Tibial nerve (tissue), 4 donors: Measurements from ENCODE around the gene SP2. TPM values are rescaled to one million over a fixed set of nuclear protein-coding genes. Genes with fewer than 3 reads are reported as not detected.

ENCODE experiments used
- DNase-seq, 2 donors: peaks; one replicate each; pipeline ENCODE4 v3.0.0-alpha.2; 2019; ENCODE audit warnings: low spot score in 2 of 2
- H3K27ac ChIP-seq, 4 donors: fragments of 200-600 bp; sonication (generic) in 3 of 4; one replicate each; pipeline ENCODE4 v1.5.1; 2017 to 2019; ENCODE audit warnings: mild to moderate bottlenecking in 1 of 4
- H3K27me3 ChIP-seq, 2 donors: fragments of 200-600 bp; sonication (generic) in 1 of 2; one replicate each; pipeline versions ENCODE4 v1.5.1 to v1.6.0; 2017 to 2019
- H3K36me3 ChIP-seq, 3 donors: fragments of 200-600 bp; sonication (generic); one replicate each; pipeline ENCODE4 v1.5.1; 2018 to 2019
- H3K4me1 ChIP-seq, 4 donors: fragments of 200-600 bp; sonication (generic) in 3 of 4; one replicate each; pipeline ENCODE4 v1.5.1; 2017 to 2019
- H3K4me3 ChIP-seq, 4 donors: fragments of 200-600 bp; sonication (generic) in 3 of 4; one replicate each; pipeline ENCODE4 v1.5.1; 2017 to 2019; ENCODE audit warnings: mild to moderate bottlenecking in 1 of 4, moderate library complexity in 1 of 4
- H3K9me3 ChIP-seq, 4 donors: fragments of 200-600 bp; sonication (generic) in 3 of 4; one replicate each; pipeline ENCODE4 v1.5.1; 2017 to 2019
- EP300 ChIP-seq, 2 donors: sonication (generic); formaldehyde crosslinking; IDR thresholded peaks; one replicate each; pipeline ENCODE4 v1.6.1; 2017; ENCODE audit warnings: antibody characterized with exemption in 2 of 2, mild to moderate bottlenecking in 1 of 2
- POLR2A ChIP-seq, 2 donors: fragments of 450-650 bp; IDR thresholded peaks; one replicate each; pipeline ENCODE4 v1.6.1; 2017; ENCODE audit warnings: antibody characterized with exemption in 2 of 2, mild to moderate bottlenecking in 2 of 2, moderate library complexity in 2 of 2
- whole genome bisulfite sequencing, 2 donors: methylation state at CpG; one replicate each; pipeline ENCODE4 v1.1.5; 2018; 5-methylcytosine and 5-hydroxymethylcytosine counted together
- total RNA-seq, 4 donors: library from RNA; depleted of rRNA; stranded (reverse); fragments of >200 nt; gene quantifications; one replicate each; pipeline ENCODE4 v1.1.0, GENCODE V29; 2016
- TF ChIP-seq, protein P1 (sequence below), 5 experiments: fragments of 200-600 bp in 3 of 5; fragments of 450-650 bp in 2 of 5; sonication (generic) in 3 of 5; IDR thresholded peaks; one replicate each; pipeline ENCODE4 v1.5.1; 2016 to 2019; ENCODE audit warnings: antibody characterized with exemption in 5 of 5, mild to moderate bottlenecking in 3 of 5, moderate library complexity in 2 of 5

The SP2 gene
- total RNA-seq, 4 donors from 2014 or later: 5.9 to 7.2 (median 7.1) TPM

DNA sequence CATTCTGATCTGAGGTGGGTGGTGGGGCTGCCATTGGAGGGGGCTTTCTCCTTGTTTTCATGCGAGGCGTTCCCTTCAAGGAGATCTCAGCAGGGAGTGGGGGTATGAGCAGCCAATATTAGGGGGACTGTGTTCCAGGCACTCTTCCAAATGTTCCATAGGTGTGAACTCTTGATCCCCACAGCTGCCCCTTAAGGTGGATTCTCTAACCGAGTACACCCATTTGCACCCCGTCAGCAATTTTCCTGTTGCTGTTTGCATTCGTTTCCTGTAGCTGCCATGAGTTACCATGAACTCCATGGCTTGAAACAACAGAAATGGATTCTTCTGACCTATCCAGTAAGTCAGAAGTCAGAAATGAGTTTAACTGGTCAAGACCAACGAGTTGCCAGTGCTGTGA lies 65.4 kb downstream of the SP2 start:
- H3K4me1 ChIP-seq: peaks cover 0 to 9% (median 4%) of the 10 kb centered on the region in 4 donors
- H3K4me3 ChIP-seq: no peak overlapping the region
- no peak overlapping the region for H3K27ac ChIP-seq
- H3K27me3 ChIP-seq: no peaks in the 10 kb centered on the region
- H3K9me3 ChIP-seq: no peaks in the 10 kb centered on the region
- TF ChIP-seq POLR2A (IDR thresholded peaks at IDR 0.05): no peak
- no peak for TF ChIP-seq EP300 (IDR thresholded peaks at IDR 0.05)
- TF ChIP-seq, protein P1, sequence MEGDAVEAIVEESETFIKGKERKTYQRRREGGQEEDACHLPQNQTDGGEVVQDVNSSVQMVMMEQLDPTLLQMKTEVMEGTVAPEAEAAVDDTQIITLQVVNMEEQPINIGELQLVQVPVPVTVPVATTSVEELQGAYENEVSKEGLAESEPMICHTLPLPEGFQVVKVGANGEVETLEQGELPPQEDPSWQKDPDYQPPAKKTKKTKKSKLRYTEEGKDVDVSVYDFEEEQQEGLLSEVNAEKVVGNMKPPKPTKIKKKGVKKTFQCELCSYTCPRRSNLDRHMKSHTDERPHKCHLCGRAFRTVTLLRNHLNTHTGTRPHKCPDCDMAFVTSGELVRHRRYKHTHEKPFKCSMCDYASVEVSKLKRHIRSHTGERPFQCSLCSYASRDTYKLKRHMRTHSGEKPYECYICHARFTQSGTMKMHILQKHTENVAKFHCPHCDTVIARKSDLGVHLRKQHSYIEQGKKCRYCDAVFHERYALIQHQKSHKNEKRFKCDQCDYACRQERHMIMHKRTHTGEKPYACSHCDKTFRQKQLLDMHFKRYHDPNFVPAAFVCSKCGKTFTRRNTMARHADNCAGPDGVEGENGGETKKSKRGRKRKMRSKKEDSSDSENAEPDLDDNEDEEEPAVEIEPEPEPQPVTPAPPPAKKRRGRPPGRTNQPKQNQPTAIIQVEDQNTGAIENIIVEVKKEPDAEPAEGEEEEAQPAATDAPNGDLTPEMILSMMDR (IDR thresholded peaks at IDR 0.05): no peak
- no peak for DNase-seq
- no peaks in the 10 kb centered on the region for H3K36me3 ChIP-seq
- WGBS, 2 donors: 79 to 87% methylated on average over 6 of the region's 6 CpGs

DNA sequence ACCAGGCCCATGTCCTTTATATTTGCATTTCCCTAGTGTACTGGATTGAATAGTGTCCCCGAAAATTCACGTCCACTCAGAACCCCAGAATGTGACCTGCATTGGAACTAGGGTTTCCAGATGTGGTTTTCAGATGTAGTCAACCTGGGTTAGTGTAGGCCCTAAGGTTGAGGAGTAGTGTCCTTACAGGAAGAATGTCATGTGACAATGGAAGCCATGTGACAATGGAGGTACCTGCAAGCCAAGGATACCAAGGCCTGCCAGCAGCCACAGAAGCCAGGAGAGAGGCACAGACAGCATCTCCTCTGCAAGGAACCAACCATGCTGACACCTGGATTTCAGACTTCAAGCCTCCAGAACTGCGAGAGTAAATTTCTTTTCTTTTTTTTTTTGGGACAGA lies 66.9 kb downstream of the SP2 start:
- no peak for TF ChIP-seq POLR2A (IDR thresholded peaks at IDR 0.05)
- TF ChIP-seq, protein P1 (IDR thresholded peaks at IDR 0.05): no peak
- TF ChIP-seq EP300 (IDR thresholded peaks at IDR 0.05): no peak
- Histone ChIP-seq H3K4me1 (peaks cover 0 to 21% (median 7%) of the 10 kb centered on the region in 4 donors), H3K9me3 (no peaks in the 10 kb centered on the region), H3K4me3 (no peak overlapping the region), H3K36me3 (no peaks in the 10 kb centered on the region), H3K27me3 (no peaks in the 10 kb centered on the region), H3K27ac (no peak overlapping the region)
- no peak for DNase-seq
- 94 to 96% methylated on average over 3 of the region's 3 CpGs for WGBS, 2 donors

DNA sequence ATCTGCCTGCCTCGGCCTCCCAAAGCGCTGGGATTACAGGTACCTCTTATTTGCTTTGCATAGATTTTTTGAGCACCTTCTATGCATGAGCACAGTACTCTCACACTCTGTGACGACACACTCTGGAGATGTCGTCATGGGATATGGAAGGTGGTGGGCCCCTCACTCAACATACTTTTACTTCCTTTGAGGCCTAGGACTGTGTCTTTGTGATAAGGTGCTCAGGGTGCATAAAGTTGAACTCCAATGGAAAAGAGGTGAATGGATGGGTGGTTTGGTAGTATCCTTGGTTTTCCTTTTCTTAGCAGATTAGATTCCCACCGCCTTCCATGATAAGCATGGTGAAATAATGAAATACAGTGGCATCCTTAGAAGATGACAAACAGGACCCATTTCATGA lies 68.8 kb downstream of the SP2 start:
- Histone ChIP-seq H3K27me3 (no peaks in the 10 kb centered on the region), H3K27ac (no peak overlapping the region), H3K9me3 (no peaks in the 10 kb centered on the region), H3K36me3 (no peaks in the 10 kb centered on the region), H3K4me1 (peaks cover 0 to 21% (median 7%) of the 10 kb centered on the region in 4 donors), H3K4me3 (no peak overlapping the region)
- 93% methylated on average over 5 of the region's 5 CpGs for WGBS, 2 donors
- DNase-seq: no peak
- TF ChIP-seq POLR2A (IDR thresholded peaks at IDR 0.05): no peak
- TF ChIP-seq, protein P1 (IDR thresholded peaks at IDR 0.05): no peak
- no peak for TF ChIP-seq EP300 (IDR thresholded peaks at IDR 0.05)

- Histone ChIP-seq H3K9me3 (no peaks in the 10 kb centered on the region), H3K27ac (peak overlapping the region in 3 of 4 donors; percentile 50 to 67 (median 53)), H3K4me1 (peaks cover 0 to 29% (median 7%) of the 10 kb centered on the region in 4 donors), H3K36me3 (no peaks in the 10 kb centered on the region), H3K27me3 (no peaks in the 10 kb centered on the region), H3K4me3 (no peak overlapping the region)
- 37 to 53% methylated on average over 1 of the region's 1 CpG for WGBS, 2 donors
- TF ChIP-seq EP300 (IDR thresholded peaks at IDR 0.05) (no peak), POLR2A (IDR thresholded peaks at IDR 0.05) (no peak)
- TF ChIP-seq, protein P1 (IDR thresholded peaks at IDR 0.05): no peak
- DNase-seq: no peak
Observed at GRCh38 chr17:47966079-47966519, 70.1 kb downstream of the SP2 start.

DNA sequence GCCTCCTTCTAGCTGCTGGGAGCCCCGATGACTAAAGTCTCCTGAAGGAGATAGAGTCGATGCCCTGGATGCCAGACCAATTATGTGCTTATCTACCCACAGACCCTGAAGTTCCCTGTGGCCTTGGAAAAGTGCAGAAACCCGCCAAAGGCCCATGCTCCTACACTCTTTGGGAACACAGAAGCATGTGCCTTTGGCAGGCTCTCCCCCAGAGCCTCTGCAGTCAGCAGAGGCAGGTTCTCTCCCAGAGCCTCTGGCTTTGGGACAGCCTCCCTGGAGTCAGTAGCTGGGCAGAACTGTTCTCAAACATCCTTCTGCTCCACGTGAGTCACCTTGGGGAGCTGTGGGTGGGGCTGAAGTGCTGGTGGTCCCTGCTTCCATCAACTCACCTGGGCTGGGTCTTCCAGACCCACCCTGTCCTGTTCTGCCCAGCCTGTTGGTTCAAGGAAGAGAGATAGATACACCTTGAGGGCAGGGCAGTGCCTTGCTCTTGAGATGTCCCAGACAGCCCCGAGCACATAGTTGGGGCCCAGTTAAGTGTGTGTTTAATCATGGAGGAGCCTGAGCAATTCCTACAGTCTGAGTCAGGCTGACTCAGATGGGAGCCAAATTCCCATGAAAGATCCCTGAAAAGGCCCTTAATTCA lies 71.7 kb downstream of the SP2 start:
- no peak overlapping the region for H3K4me3 ChIP-seq
- no peaks in the 10 kb centered on the region for H3K27me3 ChIP-seq
- 60 to 76% methylated on average over 4 to 5 of the region's 5 CpGs for WGBS, 2 donors
- peaks cover 0 to 43% (median 10%) of the 10 kb centered on the region in 4 donors for H3K4me1 ChIP-seq
- TF ChIP-seq POLR2A (IDR thresholded peaks at IDR 0.05) (no peak), EP300 (IDR thresholded peaks at IDR 0.05) (no peak)
- TF ChIP-seq, protein P1 (IDR thresholded peaks at IDR 0.05): no peak
- DNase-seq: no peak
- H3K36me3 ChIP-seq: no peaks in the 10 kb centered on the region
- H3K27ac ChIP-seq: peak overlapping the region in 2 of 4 donors; percentile 4 to 67
- H3K9me3 ChIP-seq: no peaks in the 10 kb centered on the region
